CD4-positive, alpha-beta memory T cell (primary cell): ENCODE measurements around the gene TM4SF5. TPM values are rescaled to one million over a fixed set of nuclear protein-coding genes. Genes with fewer than 3 reads are reported as not detected.

Source experiments
- CTCF ChIA-PET: fragments of 350-600 bp; sonication (Branson Sonifier 250); formaldehyde crosslinking; loops from one replicate; lab custom pipeline; 2021; ENCODE audit warnings: inconsistent platforms; ENCODE audit not compliant: partially characterized antibody; lab: Charles Lee
- POLR2A ChIA-PET: fragments of 350-600 bp; sonication (Branson Sonifier 250); formaldehyde crosslinking; loops from one replicate; lab custom pipeline; 2021; ENCODE audit not compliant: partially characterized antibody; lab: Charles Lee
- DNase-seq, 5 donors: peaks; one replicate each; pipeline versions ENCODE4 v3.0.0 to v3.0.0-alpha.2; 2020 to 2022; ENCODE audit warnings: mixed read lengths in 1 of 5
- H3K27ac ChIP-seq: one replicate; pipeline ENCODE4 v1.7.0; 2013; ENCODE audit warnings: low read depth, low read length
- H3K27me3 ChIP-seq: 2 replicates; pipeline ENCODE4 v1.7.0; 2013; ENCODE audit warnings: mild to moderate bottlenecking, low read length, moderate library complexity; ENCODE audit not compliant: insufficient read depth
- H3K36me3 ChIP-seq: 2 replicates; pipeline ENCODE4 v1.7.0; 2013; ENCODE audit warnings: mild to moderate bottlenecking, low read length, moderate library complexity; ENCODE audit not compliant: insufficient read depth
- H3K4me1 ChIP-seq: 2 replicates; pipeline ENCODE4 v1.7.0; 2013; ENCODE audit warnings: mild to moderate bottlenecking, low read length, moderate library complexity; ENCODE audit not compliant: insufficient read depth
- H3K4me3 ChIP-seq, 2 donors: one replicate each; pipeline ENCODE4 v1.7.0; 2013; ENCODE audit warnings: low read length in 2 of 2, mild to moderate bottlenecking in 1 of 2
- H3K9me3 ChIP-seq, 2 donors: one replicate each; pipeline ENCODE4 v1.7.0; 2013; ENCODE audit warnings: low read length in 2 of 2, control low read depth in 1 of 2; ENCODE audit not compliant: control insufficient read depth in 1 of 2
- H3K27ac Mint-ChIP-seq, 7 donors: one replicate each; pipeline ENCODE4 v1.8.0; 2020 to 2021; ENCODE audit warnings: mixed read lengths in 7 of 7, mild to moderate bottlenecking in 6 of 7, inconsistent platforms in 3 of 7, moderate library complexity in 3 of 7
- H3K27me3 Mint-ChIP-seq, 2 donors: one replicate each; pipeline ENCODE4 v1.8.0; 2020 to 2021; ENCODE audit warnings: mixed read lengths in 2 of 2
- H3K36me3 Mint-ChIP-seq, 2 donors: one replicate each; pipeline ENCODE4 v1.8.0; 2020 to 2021; ENCODE audit warnings: mixed read lengths in 2 of 2, inconsistent platforms in 1 of 2, mild to moderate bottlenecking in 1 of 2
- H3K4me1 Mint-ChIP-seq, 4 donors: one replicate each; pipeline ENCODE4 v1.8.0; 2020 to 2021; ENCODE audit warnings: mixed read lengths in 4 of 4, mild to moderate bottlenecking in 1 of 4
- H3K4me3 Mint-ChIP-seq, 8 donors: one replicate each; pipeline ENCODE4 v1.8.0; 2020 to 2021; ENCODE audit warnings: mixed read lengths in 8 of 8, mild to moderate bottlenecking in 7 of 8, moderate library complexity in 6 of 8, inconsistent platforms in 3 of 8
- H3K9me3 Mint-ChIP-seq, 8 donors: one replicate each; pipeline ENCODE4 v1.8.0; 2020 to 2021; ENCODE audit warnings: mixed read lengths in 8 of 8, mild to moderate bottlenecking in 5 of 8, inconsistent platforms in 3 of 8, moderate library complexity in 1 of 8
- intact Hi-C: fragments of 100-400 bp; cut with micrococcal nuclease; formaldehyde crosslinking; loops from one replicate; pipeline ENCODE4 v1.15.1; 2023
- polyA plus RNA-seq, 2 donors: library from polyadenylated mRNA; unstranded; fragments of 300-500 nt; fragmentation: Illumina TruSeq; gene quantifications; one replicate each; pipeline ENCODE4 v1.2.3, GENCODE V29; 2021
- total RNA-seq, 2 experiments: library from RNA; stranded (reverse); gene quantifications; one replicate each; pipeline ENCODE4 v1.2.3, GENCODE V29; 2021

Gene TM4SF5
- total and polyA plus RNA-seq, 4 experiments from 2014 or later, result not detected

- Mint-ChIP-seq H3K27me3 (no peaks in the 10 kb centered on the region), H3K36me3 (peaks cover 10 to 16% of the 10 kb centered on the region in 2 donors), H3K27ac (peak overlapping the region in 1 of 7 donors; percentile 70), H3K4me1 (peaks cover 1 to 17% (median 6%) of the 10 kb centered on the region in 4 donors), H3K9me3 (peaks cover 0 to 2% (median 0%) of the 10 kb centered on the region in 8 donors), H3K4me3 (no peak overlapping the region)
- Histone ChIP-seq H3K9me3 (no peaks in the 10 kb centered on the region), H3K27me3 (no peaks in the 10 kb centered on the region), H3K36me3 (no peaks in the 10 kb centered on the region), H3K27ac (no peak overlapping the region), H3K4me1 (peaks cover 10% of the 10 kb centered on the region), H3K4me3 (no peak overlapping the region)
- DNase-seq, result no peak
- POLR2A ChIA-PET, result no interaction called here
- CTCF ChIA-PET, result interaction anchor here (1.1 kb wide), 1 partner anchor 21 kb away, joined by 4 read pairs; no protein-coding TSS in a partner anchor
- intact Hi-C loops, result no loop called here
Observed at GRCh38 chr17:4811471-4811870, 39.8 kb downstream of the TM4SF5 start.

- DNase-seq, result no peak
- Histone ChIP-seq H3K27me3 (no peaks in the 10 kb centered on the region), H3K4me3 (no peak overlapping the region), H3K27ac (no peak overlapping the region), H3K9me3 (no peaks in the 10 kb centered on the region), H3K4me1 (peaks cover 7% of the 10 kb centered on the region), H3K36me3 (no peaks in the 10 kb centered on the region)
- ChIA-PET CTCF (interaction anchor here (1.1 to 1.5 kb wide), 2 partner anchors 22 to 23 kb away, joined by 3 to 4 read pairs; no protein-coding TSS in a partner anchor), POLR2A (no interaction called here)
- Mint-ChIP-seq H3K9me3 (peaks cover 0 to 2% (median 0%) of the 10 kb centered on the region in 8 donors), H3K36me3 (peaks cover 12 to 16% of the 10 kb centered on the region in 2 donors), H3K4me3 (no peak overlapping the region), H3K4me1 (peaks cover 1 to 14% (median 5%) of the 10 kb centered on the region in 4 donors), H3K27ac (peak overlapping the region in 1 of 7 donors; percentile 43), H3K27me3 (no peaks in the 10 kb centered on the region)
- intact Hi-C loops, result no loop called here
Observed at GRCh38 chr17:4812690-4813089, 41.0 kb downstream of the TM4SF5 start.

- no peak overlapping the region for H3K27ac Mint-ChIP-seq
- CTCF ChIA-PET, result no interaction called here
- intact Hi-C loops, result no loop called here
Observed at GRCh38 chr17:4815043-4815675, 43.5 kb downstream of the TM4SF5 start.

GRCh38 chr17:4816826-4817225 is 45.1 kb downstream of the TM4SF5 start:
- Mint-ChIP-seq H3K4me1 (no peaks in the 10 kb centered on the region), H3K9me3 (peaks cover 0 to 2% (median 0%) of the 10 kb centered on the region in 8 donors), H3K36me3 (peaks cover 6 to 11% of the 10 kb centered on the region in 2 donors), H3K27me3 (no peaks in the 10 kb centered on the region), H3K4me3 (no peak overlapping the region), H3K27ac (no peak overlapping the region)
- no peak for DNase-seq
- H3K36me3 ChIP-seq, result no peaks in the 10 kb centered on the region
- no peaks in the 10 kb centered on the region for H3K4me1 ChIP-seq
- no peaks in the 10 kb centered on the region for H3K9me3 ChIP-seq
- no peak overlapping the region for H3K4me3 ChIP-seq
- ChIA-PET CTCF (no interaction called here), POLR2A (no interaction called here)
- H3K27me3 ChIP-seq, result no peaks in the 10 kb centered on the region
- intact Hi-C loops, result no loop called here
- H3K27ac ChIP-seq, result no peak overlapping the region

More at GRCh38 chr17:4815043-4815675, 43.5 kb downstream of the TM4SF5 start:
- Mint-ChIP-seq H3K4me1 (no peaks in the 10 kb centered on the region), H3K4me3 (no peak overlapping the region), H3K36me3 (peaks cover 11 to 12% of the 10 kb centered on the region in 2 donors), H3K9me3 (peaks cover 0 to 2% (median 0%) of the 10 kb centered on the region in 8 donors), H3K27me3 (no peaks in the 10 kb centered on the region)
- no peaks in the 10 kb centered on the region for H3K27me3 ChIP-seq
- POLR2A ChIA-PET, result no interaction called here
- H3K4me3 ChIP-seq, result no peak overlapping the region
- no peak overlapping the region for H3K27ac ChIP-seq
- no peaks in the 10 kb centered on the region for H3K36me3 ChIP-seq
- no peaks in the 10 kb centered on the region for H3K9me3 ChIP-seq
- H3K4me1 ChIP-seq, result no peaks in the 10 kb centered on the region
- no peak for DNase-seq

GRCh38 chr17:4818276-4818675 is 46.6 kb downstream of the TM4SF5 start:
- H3K4me1 ChIP-seq, result no peaks in the 10 kb centered on the region
- no peak overlapping the region for H3K27ac ChIP-seq
- Mint-ChIP-seq H3K4me3 (no peak overlapping the region), H3K9me3 (peaks cover 0 to 2% (median 0%) of the 10 kb centered on the region in 8 donors), H3K36me3 (peaks cover 6 to 13% of the 10 kb centered on the region in 2 donors), H3K27me3 (no peaks in the 10 kb centered on the region), H3K27ac (no peak overlapping the region), H3K4me1 (no peaks in the 10 kb centered on the region)
- no peaks in the 10 kb centered on the region for H3K36me3 ChIP-seq
- DNase-seq, result no peak
- CTCF ChIA-PET, result no interaction called here
- intact Hi-C loops, result no loop called here
- H3K9me3 ChIP-seq, result no peaks in the 10 kb centered on the region
- H3K4me3 ChIP-seq, result no peak overlapping the region
- no peaks in the 10 kb centered on the region for H3K27me3 ChIP-seq
- POLR2A ChIA-PET, result no interaction called here

- POLR2A ChIA-PET, result no interaction called here
- Histone ChIP-seq H3K9me3 (no peaks in the 10 kb centered on the region), H3K4me3 (no peak overlapping the region), H3K27ac (no peak overlapping the region), H3K4me1 (no peaks in the 10 kb centered on the region), H3K27me3 (no peaks in the 10 kb centered on the region), H3K36me3 (no peaks in the 10 kb centered on the region)
- H3K9me3 Mint-ChIP-seq, result no peaks in the 10 kb centered on the region
- no peak for DNase-seq
- peaks cover 0 to 7% of the 10 kb centered on the region in 2 donors for H3K36me3 Mint-ChIP-seq
- H3K4me3 Mint-ChIP-seq, result no peak overlapping the region
- H3K4me1 Mint-ChIP-seq, result no peaks in the 10 kb centered on the region
- CTCF ChIA-PET, result no interaction called here
- no peak overlapping the region for H3K27ac Mint-ChIP-seq
- no peaks in the 10 kb centered on the region for H3K27me3 Mint-ChIP-seq
- intact Hi-C loops, result no loop called here
Observed at GRCh38 chr17:4822835-4823234, 51.1 kb downstream of the TM4SF5 start.

GRCh38 chr17:4823373-4824089 is 51.8 kb downstream of the TM4SF5 start:
- Mint-ChIP-seq H3K27me3 (no peaks in the 10 kb centered on the region), H3K4me3 (no peak overlapping the region), H3K36me3 (peaks cover 0 to 7% of the 10 kb centered on the region in 2 donors), H3K9me3 (no peaks in the 10 kb centered on the region), H3K27ac (peak overlapping the region in 1 of 7 donors; percentile 47), H3K4me1 (no peaks in the 10 kb centered on the region)
- Histone ChIP-seq H3K4me3 (no peak overlapping the region), H3K27ac (no peak overlapping the region), H3K4me1 (no peaks in the 10 kb centered on the region), H3K27me3 (no peaks in the 10 kb centered on the region), H3K9me3 (no peaks in the 10 kb centered on the region), H3K36me3 (no peaks in the 10 kb centered on the region)
- intact Hi-C loops, result no loop called here
- POLR2A ChIA-PET, result no interaction called here
- CTCF ChIA-PET, result no interaction called here
- DNase-seq, result no peak
